GM18526 (cell line): ENCODE measurements around the gene GPC6.

Experiments used
- POLR2A ChIP-seq: IDR thresholded peaks from 3 replicates; pipeline ENCODE4 v1.6.1; 2011; ENCODE audit not compliant: insufficient read length; ENCODE audit errors: extremely low read depth

Gene GPC6

DNA sequence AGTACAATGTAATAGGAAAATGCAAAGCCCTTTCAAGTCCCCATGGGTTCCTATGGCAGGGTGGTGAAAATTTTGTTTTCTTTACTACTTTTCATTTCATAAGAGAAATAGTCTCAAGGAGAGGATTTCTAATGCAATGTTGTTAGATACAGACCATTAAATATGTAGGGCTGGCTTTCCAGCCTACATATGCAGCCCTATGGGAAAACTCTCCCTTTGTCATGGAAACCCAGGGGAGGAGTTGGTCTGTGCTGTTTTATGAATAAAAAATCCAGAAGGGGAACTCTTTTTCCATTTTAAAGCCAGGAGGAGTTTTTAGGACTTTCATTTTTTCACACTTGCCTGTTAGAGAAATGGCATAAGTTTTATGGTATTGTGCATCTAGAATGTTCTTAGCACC, 1133.3 kb downstream of the GPC6 start:
- TF ChIP-seq POLR2A = no peak

DNA sequence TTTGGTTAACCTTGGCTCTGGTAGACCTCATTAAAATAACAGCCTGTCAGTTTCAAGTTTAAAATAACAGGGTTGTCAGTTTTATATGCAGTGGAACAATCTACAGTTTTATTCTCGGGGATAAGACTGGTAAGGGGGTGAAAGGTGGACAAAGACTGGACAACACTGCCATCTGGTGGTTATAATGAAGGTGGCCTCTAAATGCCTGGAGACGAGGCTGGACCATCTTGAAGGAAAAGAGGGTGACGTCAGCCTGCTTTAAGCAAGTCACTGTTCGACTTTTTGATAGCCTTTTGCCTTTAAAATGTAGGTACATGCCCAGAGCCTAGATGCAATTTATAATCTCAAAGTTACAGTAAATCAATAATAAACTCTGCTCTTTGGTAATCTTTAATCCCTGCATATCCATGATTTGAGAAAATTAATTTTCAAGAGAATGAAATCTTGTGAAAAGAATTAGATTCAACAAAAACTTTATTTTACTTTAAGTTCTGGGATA, 1135.9 kb downstream of the GPC6 start:
- no peak for TF ChIP-seq POLR2A

DNA sequence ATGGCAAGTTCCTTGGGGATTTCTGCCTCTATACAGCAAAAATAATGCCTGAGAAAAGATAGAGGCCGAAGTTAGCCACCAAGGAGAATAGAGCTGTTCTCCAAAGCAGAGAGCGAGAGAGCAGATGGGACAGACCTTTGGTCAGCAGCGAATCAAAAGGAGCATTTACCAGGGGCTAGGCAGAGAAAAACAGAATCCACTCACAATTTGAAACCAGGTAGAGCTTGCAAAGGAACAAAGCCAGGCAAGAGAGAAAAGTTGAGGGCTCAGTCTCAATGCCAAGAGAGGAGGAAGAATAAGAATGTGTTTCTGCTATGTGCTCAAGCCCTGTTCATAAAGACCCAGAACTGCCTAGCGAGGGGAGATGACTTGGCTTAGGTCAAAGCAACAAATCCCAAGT, 1140.1 kb downstream of the GPC6 start:
- TF ChIP-seq POLR2A = no peak

DNA sequence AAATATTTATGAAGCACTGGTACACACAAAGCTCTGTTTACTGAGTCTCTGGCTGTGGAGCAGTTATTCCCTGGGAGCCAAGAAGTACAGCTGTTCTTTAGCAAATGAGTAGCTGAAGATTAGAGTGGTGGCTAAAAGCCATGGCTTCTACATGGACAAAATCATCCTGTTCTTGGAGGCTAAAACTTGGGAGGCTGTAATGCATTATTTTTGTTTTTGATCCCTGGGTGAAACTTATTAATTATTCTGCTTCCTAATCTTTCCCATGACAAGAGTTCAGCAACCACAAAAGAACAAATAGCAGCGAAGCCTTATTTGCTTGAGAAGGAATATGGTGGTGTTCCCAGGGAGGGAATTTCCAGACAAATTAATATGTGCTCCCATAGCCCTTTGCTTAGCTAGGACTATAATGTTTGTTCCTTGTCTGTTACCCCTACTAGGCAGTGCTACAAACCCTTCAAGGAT, 1143.4 kb downstream of the GPC6 start:
- no peak for TF ChIP-seq POLR2A

DNA sequence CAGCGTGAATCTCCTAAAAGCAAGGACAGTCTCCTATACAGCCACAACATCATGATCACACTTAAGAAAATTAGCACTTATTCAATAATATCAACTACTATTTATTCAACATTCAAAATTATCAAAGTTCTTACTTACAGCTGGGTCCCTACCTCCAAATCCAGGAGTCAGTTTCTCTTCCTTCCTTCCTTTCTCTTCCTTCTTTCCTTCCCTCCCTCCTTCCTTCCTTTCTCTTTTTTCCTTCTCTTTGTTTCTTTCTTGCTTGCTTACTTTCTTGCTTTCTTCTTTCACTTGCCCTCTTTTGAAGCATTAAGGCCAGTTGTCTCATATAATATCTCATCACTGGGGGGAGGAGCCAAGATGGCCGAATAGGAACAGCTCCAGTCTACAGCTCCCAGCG, 1145.2 kb downstream of the GPC6 start:
- no peak for TF ChIP-seq POLR2A

DNA sequence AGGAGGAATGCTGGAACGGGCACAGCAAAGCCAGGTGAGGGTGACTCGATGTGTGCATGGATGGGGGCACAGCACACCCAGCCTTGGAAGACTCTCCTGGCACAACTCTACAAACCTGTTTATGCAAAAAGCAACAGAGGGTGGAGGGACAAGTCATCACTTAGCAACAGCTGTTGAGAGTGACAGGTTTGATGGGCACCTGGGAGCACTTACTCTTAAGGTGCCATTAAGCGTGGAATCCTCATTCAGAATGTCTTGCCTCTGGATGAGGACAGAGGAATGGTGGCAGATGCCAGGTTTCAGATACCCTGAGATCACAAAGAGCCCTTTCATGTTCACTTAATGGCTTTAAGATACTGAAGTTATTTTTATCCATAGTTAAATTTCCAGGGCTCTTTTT, 1155.9 kb downstream of the GPC6 start:
- TF ChIP-seq POLR2A = no peak

DNA sequence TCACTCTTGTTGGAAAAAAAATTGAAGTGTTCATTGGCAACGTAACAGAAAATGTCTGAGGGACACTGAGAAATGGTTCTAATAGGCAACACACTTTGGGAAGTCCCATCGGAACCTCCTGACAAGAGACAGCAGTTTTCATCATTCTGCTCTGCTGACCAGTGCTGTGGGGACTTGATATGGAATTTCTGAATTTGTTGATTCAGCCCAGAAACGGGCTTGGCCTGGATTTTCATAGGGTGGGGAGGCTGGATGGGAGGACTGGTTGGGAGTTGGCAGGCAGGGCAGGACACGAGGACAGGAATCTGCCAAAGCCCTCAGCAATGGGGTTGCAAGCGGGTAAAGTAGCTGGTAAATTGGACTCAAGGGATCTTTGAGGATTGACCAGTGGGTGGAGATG, 1156.4 kb downstream of the GPC6 start:
- TF ChIP-seq POLR2A = no peak

DNA sequence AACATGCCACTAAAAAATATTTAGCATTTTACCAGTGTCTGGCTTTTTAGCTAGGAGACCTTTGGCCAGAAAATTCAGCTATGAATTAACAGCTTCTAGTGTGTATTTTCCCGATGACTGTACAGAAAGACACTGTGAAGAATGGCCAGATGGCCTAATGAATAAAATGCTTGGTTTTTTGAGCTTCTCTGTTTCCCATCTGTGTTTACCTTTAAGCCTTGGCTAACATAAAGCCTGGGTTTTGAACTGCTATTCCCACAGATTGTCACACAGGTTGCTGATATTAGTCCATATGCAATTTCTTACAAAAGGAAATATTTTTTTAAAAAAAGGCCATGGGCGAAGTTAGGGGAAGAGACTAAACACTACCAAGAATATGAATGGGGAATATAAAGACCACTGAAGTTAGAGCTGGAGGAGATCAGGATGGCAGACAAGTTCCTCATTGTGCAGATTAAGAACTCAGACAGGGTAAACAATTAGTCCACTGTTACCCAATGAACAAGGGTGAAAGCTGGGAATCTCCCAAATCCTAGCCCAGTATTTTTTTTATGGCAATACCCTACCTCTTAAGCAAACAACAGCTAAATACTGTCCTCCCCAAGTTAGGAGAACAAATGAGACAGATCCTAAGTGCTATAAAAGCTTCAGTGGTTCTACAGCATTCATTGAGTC, 1157.8 kb downstream of the GPC6 start:
- TF ChIP-seq POLR2A = no peak

DNA sequence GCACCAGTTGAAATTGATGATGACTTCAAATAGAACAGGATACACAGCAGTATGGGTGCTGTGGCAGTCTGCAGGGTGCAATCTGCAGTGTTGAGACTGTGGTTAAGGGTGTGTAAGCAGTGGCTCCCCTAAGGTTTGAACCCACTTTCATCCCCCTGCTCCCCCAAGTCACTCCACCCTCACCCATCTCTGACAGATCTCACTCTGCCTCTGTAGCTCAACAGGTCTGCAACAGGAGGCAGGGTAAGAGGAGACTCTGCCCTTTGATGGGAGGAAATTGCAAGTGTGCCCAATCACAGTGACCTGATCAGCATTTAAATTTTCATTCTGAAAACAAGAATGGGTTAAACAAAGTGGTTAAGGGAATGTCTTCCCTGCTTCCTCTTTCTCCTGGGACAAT, 1160.4 kb downstream of the GPC6 start:
- no peak for TF ChIP-seq POLR2A

DNA sequence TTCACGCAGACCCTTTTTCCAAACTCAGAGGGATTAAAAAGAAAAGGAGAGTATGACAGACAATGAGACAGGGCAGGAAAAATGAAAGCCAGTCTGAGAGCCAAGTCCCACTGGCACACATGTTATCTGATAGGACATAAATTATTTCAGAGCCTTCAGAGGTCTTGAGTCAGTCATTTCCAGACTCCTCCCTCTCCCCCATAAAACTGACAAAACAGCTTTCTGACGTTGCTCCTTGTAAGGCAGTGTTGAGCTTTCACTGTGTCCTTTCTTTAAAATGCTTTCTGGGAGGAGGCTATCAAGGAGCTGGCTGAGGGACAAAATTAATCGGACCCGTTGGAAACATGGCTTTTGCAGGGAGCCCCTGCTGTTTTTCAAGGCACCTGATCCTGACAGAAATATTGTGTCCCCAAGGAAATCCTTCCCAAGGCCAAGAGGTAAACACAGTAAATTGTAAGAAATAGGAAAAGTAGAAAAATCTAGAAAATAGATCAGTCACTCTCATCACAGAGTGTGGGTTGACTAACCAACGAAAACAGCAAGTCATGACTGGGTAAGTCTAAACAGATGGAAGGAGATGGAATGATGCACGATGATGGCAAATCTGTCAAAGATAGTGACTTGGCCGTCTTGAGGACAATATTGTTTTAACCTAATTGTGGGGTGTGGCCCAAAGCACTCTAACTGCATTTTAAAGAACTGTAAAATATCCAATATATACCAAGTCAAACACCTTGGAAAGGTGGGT, 1163.2 kb downstream of the GPC6 start:
- no peak for TF ChIP-seq POLR2A

DNA sequence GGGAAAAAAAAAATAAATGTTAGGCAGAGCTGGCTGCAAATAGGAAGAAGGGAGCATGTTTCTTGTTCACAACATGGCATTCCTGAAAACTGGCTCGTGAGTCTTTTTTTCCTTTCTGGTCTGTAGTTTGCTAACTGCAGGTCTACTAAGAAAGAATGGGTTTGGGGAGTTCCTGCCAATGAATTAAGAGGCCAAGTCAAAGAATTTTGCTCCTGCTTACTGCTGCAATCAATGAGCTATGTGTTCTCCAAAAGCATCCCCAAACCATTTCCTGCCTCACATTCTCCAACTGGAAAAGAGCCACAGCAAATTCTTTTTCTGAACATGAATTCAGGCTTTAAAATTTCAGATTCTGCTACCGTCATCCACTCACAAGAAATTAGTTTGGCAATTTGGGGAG, 1164.3 kb downstream of the GPC6 start:
- TF ChIP-seq POLR2A = no peak

DNA sequence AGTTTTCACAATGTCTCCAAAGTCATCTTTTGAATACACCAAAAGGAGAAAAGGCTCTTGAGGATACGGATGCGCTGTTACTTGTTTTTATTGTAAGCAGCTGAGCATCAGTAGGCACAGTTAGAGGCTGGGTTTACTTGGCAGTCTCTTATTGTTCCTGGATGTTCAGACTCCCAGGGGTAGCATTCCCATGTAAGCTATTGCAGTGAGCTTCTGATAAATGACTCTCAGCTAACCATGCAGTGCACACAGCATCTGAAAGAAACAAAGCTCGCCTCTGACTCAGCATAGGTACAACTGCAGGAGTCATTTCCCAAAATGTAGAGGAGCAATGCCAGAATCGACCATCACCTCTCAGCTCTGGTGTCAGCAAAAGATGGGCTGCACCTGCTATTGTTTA, 1168.1 kb downstream of the GPC6 start:
- no peak for TF ChIP-seq POLR2A

DNA sequence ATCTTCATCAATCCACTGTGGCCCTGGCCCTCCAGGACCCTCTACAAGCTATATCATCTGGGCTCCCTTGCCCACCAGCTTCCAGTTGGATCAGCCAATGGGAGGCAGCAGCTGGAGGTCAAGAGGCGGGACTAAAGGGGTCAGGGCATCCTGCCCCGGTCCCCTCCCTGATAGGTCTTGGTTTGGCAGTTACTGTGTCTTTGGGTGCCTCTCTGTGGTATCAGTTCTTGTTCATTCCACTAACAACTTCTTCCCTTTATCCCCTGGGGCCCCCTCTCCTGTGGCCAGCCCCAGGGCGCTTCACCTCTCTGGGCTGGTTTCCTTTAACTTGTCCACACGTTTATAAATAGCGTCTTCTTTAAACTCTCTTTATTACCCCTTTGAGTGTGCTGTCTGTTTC, 1169.3 kb downstream of the GPC6 start:
- no peak for TF ChIP-seq POLR2A

DNA sequence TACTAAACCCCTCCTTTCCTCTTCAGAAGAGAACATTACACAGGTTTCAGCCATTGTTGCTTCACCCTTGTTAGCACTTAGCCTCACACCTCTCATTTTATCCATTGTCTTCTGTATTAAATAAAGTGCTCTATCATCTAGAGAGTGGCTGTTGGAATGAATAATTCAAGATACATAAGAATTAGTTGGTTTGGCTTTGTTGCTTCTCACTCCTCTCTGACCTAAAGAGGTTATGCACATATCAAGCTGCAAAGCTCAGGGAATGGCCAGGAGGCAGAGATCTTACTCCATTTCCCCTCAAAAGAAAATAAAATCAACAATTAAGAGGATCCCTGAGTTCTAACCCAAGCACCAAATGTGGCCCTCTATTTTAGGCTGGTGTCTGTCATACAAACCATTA, 1173.2 kb downstream of the GPC6 start:
- no peak for TF ChIP-seq POLR2A

DNA sequence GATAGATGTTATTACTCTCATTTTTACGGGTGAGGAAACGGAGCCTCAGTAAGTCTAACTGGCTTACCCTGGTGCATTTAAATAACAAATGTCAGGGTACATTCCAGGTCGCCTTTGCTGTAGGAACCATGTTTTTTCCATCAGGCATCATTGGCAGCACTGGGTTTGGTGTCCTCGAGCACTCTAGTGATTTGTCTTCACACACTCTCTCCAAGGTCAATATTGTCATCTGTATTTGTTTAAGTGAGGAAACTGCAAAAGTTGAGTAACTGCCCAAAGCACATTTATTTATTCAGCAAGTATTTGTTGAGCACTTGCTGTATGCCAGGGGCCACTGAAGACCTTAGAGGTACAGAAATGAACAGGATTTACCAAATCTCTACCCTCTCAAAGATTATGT, 1174.3 kb downstream of the GPC6 start:
- TF ChIP-seq POLR2A = no peak

DNA sequence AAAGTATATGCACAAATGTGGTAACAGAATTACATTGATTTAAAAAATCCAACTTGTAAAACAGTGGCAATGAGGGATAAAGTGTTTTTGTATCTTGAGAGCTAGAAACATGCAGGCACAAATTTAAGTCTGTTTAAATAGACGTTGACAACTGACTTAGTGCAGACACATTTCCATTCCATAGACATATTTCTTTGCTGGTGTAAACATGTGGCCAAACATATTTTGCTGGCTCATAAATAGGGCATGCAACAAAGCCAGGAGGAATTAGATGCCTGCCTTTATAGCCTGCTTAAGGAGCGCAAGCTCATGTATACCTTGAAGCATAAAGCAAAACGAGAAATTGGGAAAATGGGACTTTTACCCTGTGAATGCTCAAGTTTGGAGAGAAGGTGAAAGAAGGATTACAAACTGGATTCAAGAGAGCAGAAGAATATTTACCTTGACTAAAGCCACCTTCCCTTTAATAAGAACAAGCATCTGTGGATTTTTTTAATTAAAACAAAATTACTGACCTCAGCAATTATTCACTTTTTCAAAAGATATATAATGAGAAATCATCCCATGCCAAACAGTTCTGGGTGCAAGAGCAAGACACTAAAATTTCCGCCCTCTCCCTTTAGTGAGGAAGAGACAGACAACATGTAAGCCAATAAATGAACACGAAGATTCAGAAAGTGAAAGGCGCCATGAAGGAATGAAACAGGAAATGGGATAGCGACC, 1181.9 kb downstream of the GPC6 start:
- TF ChIP-seq POLR2A = no peak

DNA sequence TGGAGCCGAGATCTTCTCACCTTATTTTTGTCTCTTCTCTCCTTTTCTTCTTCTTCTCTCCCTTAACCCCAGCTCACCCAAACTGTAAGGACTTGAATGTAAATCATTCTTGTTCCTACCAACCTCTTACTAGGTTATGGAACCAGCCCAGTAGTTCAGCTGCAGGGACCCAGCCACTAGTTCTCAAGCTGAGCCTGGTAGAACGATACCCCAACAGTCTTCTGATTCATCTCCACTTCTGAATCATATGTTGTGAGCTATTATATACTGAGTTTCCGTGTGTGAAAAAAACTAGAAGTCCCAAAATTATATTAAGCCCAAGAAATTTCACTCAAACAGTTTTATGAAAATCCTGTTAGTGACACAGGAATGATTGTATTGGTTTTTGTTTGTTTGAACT, 1185.1 kb downstream of the GPC6 start:
- TF ChIP-seq POLR2A = no peak
